ENCODE data around the gene ZNF791. TPM values are rescaled to one million over a fixed set of nuclear protein-coding genes. Genes with fewer than 3 reads are reported as not detected.
A peak's percentile ranks its signal among the peaks of the same experiment; 100 is the strongest.

Gene ZNF791
- total and polyA plus RNA-seq, 2 of the 13 experiments (the other 11 are each of a cell fraction or from before 2014, with no cell fraction given) = 12.8 to 17.4 TPM

DNA sequence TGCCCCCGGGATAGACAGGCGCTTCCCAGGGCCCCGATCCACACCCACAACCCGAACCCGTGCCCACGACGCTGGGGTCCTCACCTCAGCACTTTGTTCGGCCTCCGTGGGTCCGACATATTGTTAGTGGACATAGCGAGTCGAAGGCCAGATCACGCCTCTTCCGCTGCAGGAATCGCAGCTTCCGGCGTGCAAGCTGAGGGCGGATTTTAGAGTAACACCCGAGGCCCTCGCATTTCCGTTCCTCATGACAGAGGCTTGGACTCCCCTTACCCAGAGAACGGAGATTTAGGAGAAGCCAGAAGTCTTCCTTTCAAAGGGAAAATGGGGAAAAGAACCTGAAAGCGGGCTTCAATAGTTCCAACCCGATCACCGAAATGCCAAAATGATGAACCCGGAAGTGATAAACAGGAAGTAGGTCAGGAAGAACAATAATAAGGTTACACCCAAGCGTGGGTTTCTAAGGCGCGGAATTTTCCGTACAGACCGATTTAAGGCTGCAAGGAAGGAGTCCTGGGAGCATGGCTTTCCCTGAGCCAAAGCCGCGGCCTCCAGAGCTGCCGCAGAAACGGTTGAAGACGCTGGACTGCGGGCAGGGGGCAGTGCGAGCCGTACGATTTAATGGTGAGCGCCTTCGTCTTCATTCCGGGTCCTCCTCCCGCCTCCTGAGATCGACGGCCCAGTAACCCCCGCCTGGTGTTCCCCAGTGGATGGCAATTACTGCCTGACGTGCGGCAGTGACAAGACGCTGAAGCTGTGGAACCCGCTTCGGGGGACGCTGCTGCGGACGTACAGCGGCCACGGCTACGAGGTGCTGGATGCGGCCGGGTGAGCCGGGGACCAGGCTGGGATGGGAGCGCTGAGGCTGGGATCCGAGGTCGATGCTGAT is 58.8 kb downstream of the ZNF791 start (continued):
- no peak for TF ChIP-seq ZEB1 (IDR thresholded peaks at IDR 0.05; ENCODE audit: insufficient replicate concordance, low read depth)
- peak; percentile 98 for TF ChIP-seq GABPB1 (CRISPR knock-in tag; IDR thresholded peaks at IDR 0.05)
- TF ChIP-seq ZNF354B (CRISPR knock-in tag; IDR thresholded peaks at IDR 0.05) = no peak
- TF ChIP-seq SAP130 (CRISPR knock-in tag; IDR thresholded peaks at IDR 0.05; ENCODE audit: low read depth) = peak; percentile 91
- no peak for TF ChIP-seq TGIF2 (CRISPR knock-in tag; IDR thresholded peaks at IDR 0.05)
- TF ChIP-seq ZNF274 (CRISPR knock-in tag; IDR thresholded peaks at IDR 0.05) = no peak; the same call in 1 of the 2 replicates
- TF ChIP-seq IRX3 (CRISPR knock-in tag; IDR thresholded peaks at IDR 0.05; ENCODE audit: borderline replicate concordance, low read depth) = no peak
- TF ChIP-seq, protein P1, sequence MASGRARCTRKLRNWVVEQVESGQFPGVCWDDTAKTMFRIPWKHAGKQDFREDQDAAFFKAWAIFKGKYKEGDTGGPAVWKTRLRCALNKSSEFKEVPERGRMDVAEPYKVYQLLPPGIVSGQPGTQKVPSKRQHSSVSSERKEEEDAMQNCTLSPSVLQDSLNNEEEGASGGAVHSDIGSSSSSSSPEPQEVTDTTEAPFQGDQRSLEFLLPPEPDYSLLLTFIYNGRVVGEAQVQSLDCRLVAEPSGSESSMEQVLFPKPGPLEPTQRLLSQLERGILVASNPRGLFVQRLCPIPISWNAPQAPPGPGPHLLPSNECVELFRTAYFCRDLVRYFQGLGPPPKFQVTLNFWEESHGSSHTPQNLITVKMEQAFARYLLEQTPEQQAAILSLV (CRISPR knock-in tag; IDR thresholded peaks at IDR 0.05; ENCODE audit: borderline replicate concordance) = peak; percentile 38; the same call in 1 of the 2 replicates
- 0 out of 2 replicates have a peak, but pooled peaks have one; percentile 34 for TF ChIP-seq RXRA (CRISPR knock-in tag; IDR thresholded peaks at IDR 0.05)
- TF ChIP-seq, protein P2, sequence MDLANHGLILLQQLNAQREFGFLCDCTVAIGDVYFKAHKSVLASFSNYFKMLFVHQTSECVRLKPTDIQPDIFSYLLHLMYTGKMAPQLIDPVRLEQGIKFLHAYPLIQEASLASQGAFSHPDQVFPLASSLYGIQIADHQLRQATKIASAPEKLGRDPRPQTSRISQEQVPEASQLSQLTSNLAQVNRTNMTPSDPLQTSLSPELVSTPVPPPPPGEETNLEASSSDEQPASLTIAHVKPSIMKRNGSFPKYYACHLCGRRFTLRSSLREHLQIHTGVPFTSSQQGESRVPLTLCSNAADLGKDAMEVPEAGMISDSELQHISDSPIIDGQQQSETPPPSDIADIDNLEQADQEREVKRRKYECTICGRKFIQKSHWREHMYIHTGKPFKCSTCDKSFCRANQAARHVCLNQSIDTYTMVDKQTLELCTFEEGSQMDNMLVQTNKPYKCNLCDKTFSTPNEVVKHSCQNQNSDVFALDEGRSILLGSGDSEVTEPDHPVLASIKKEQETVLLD (CRISPR knock-in tag; IDR thresholded peaks at IDR 0.05; ENCODE audit: low read depth) = no peak
- TF ChIP-seq, protein P3, sequence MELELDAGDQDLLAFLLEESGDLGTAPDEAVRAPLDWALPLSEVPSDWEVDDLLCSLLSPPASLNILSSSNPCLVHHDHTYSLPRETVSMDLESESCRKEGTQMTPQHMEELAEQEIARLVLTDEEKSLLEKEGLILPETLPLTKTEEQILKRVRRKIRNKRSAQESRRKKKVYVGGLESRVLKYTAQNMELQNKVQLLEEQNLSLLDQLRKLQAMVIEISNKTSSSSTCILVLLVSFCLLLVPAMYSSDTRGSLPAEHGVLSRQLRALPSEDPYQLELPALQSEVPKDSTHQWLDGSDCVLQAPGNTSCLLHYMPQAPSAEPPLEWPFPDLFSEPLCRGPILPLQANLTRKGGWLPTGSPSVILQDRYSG (CRISPR knock-in tag; IDR thresholded peaks at IDR 0.05) = no peak
- no peak for TF ChIP-seq ONECUT2 (CRISPR knock-in tag; IDR thresholded peaks at IDR 0.05)
- TF ChIP-seq ZSCAN30 (CRISPR knock-in tag; IDR thresholded peaks at IDR 0.05) = no peak
- TF ChIP-seq, protein P4, sequence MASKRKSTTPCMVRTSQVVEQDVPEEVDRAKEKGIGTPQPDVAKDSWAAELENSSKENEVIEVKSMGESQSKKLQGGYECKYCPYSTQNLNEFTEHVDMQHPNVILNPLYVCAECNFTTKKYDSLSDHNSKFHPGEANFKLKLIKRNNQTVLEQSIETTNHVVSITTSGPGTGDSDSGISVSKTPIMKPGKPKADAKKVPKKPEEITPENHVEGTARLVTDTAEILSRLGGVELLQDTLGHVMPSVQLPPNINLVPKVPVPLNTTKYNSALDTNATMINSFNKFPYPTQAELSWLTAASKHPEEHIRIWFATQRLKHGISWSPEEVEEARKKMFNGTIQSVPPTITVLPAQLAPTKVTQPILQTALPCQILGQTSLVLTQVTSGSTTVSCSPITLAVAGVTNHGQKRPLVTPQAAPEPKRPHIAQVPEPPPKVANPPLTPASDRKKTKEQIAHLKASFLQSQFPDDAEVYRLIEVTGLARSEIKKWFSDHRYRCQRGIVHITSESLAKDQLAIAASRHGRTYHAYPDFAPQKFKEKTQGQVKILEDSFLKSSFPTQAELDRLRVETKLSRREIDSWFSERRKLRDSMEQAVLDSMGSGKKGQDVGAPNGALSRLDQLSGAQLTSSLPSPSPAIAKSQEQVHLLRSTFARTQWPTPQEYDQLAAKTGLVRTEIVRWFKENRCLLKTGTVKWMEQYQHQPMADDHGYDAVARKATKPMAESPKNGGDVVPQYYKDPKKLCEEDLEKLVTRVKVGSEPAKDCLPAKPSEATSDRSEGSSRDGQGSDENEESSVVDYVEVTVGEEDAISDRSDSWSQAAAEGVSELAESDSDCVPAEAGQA (IDR thresholded peaks at IDR 0.05; ENCODE audit: low read depth) = peak; percentile 64; the same call in 1 of the 2 replicates
- TF ChIP-seq, protein P4 (CRISPR knock-in tag; IDR thresholded peaks at IDR 0.05; ENCODE audit: borderline replicate concordance) = no peak
- TF ChIP-seq NFIC (IDR thresholded peaks at IDR 0.05; ENCODE audit: low read length) = peak; percentile 74
- no peak for TF ChIP-seq ZNF83 (CRISPR knock-in tag; IDR thresholded peaks at IDR 0.05; ENCODE audit: borderline replicate concordance)
